Adrenal gland (tissue), 12 donors: Measurements from ENCODE around the gene UNC119B. TPM values are rescaled to one million over a fixed set of nuclear protein-coding genes. Genes with fewer than 3 reads are reported as not detected.
"Not testable (repeated sequence)": the region's sequence is repeated elsewhere in the genome, so short reads cannot be mapped to it uniquely, and the experiment has no call there.

ENCODE experiments used
- DNase-seq, 7 donors: peaks; one replicate each; pipeline ENCODE4 v3.0.0-alpha.2; 2019 to 2020
- H3K27ac ChIP-seq, 5 donors: fragments of 200-600 bp; sonication (generic) in 4 of 5; 1 replicate in 3 of 5; 2 replicates in 2 of 5; pipeline versions ENCODE4 v1.5.1 to v1.8.0; 2016 to 2020; ENCODE audit warnings: mild to moderate bottlenecking in 1 of 5
- H3K27me3 ChIP-seq: fragments of 200-600 bp; 2 replicates; pipeline ENCODE4 v1.8.0; 2021
- H3K36me3 ChIP-seq, 2 donors: fragments of 200-600 bp; replicated peaks in 1 of 2; 1 replicate in 1 of 2; 2 replicates in 1 of 2; pipeline versions ENCODE4 v1.5.1 to v1.8.0; 2018 to 2022
- H3K4me1 ChIP-seq, 2 donors: fragments of 200-600 bp; replicated peaks in 1 of 2; 1 replicate in 1 of 2; 2 replicates in 1 of 2; pipeline versions ENCODE4 v1.5.1 to v1.8.0; 2018 to 2021
- H3K4me3 ChIP-seq, 4 donors: fragments of 200-600 bp; sonication (generic) in 3 of 4; one replicate each; pipeline ENCODE4 v1.5.1; 2016 to 2018
- H3K9me3 ChIP-seq, 3 donors: fragments of 200-600 bp; sonication (generic) in 1 of 3; replicated peaks in 1 of 3; 1 replicate in 2 of 3; 2 replicates in 1 of 3; pipeline versions ENCODE4 v1.5.1 to v1.8.0; 2016 to 2021
- CTCF ChIP-seq, 6 experiments: fragments of 450-650 bp in 4 of 6; fragments of 200-600 bp in 2 of 6; sonication (generic) in 1 of 6; IDR thresholded peaks; 1 replicate in 5 of 6; 2 replicates in 1 of 6; pipeline versions ENCODE4 v1.5.1 to v1.8.0; 2016 to 2021; ENCODE audit warnings: antibody characterized with exemption in 6 of 6, mild to moderate bottlenecking in 2 of 6, moderate library complexity in 1 of 6
- POLR2A ChIP-seq, 2 donors: fragments of 450-650 bp; IDR thresholded peaks; one replicate each; pipeline ENCODE4 v1.6.1; 2017; ENCODE audit warnings: antibody characterized with exemption in 2 of 2, mild to moderate bottlenecking in 2 of 2, moderate library complexity in 1 of 2
- WGBS, 4 donors: extraction: QIAGEN DNeasy Blood & Tissue Kit in 2 of 4; methylation state at CpG; one replicate each; pipeline versions ENCODE4 v1.1.5 to v1.1.7; 2013 to 2017; 5-methylcytosine and 5-hydroxymethylcytosine counted together
- intact Hi-C, 2 donors: fragments of 100-400 bp; cut with DNase I; formaldehyde crosslinking; loops; one replicate each; pipeline versions ENCODE4 v1.14.1 to v1.15.0; 2022 to 2023
- polyA plus RNA-seq, 3 donors: library from polyadenylated mRNA; stranded (reverse); fragments of 200-250 nt in 2 of 3; fragments of 350-450 nt in 1 of 3; fragmentation: Illumina TruSeq in 1 of 3; extraction: RNeasy Lipid Tissue Mini Kit (QIAGEN cat#74804) in 1 of 3; gene quantifications; one replicate each; pipeline ENCODE4 v1.2.3, GENCODE V29; 2013 to 2014
- total RNA-seq, 9 donors: library from RNA; depleted of rRNA in 4 of 9; stranded (reverse); fragments of >200 nt in 4 of 9; fragments of 120-200 nt in 1 of 9; fragmentation: NEBNext Ultra II Directional in 1 of 9; extraction: Animal tissue kit (Norgen Biotek cat#: 25700) in 1 of 9; gene quantifications; one replicate each; pipeline versions ENCODE4 v1.1.0 to v1.2.4, GENCODE V29; 2013 to 2023
- donor health status: healthy with polysubstance abuse.
- donor health status: Bipolar disorder and iron deficiency.
- donor health status: DM: yes; HTN: yes; CAD: no.
- donor health status: DM: no; HTN: no; CAD: no.
- donor health status: DM: no; HTN: no; CAD: no.
- donor health status: DM: yes; HTN: yes; CAD: no.

Gene UNC119B
- total and polyA plus RNA-seq, 12 donors: 14.0 to 97.5 (median 50.0) TPM

GRCh38 chr12:120725151-120725658 lies 14.9 kb downstream of the UNC119B start:
- DNase-seq: no peak
- Histone ChIP-seq H3K27me3 (no peaks in the 10 kb centered on the region), H3K4me3 (peak overlapping the region in 2 of 4 donors; percentile 45 to 52), H3K4me1 (peaks cover 14 to 32% of the 10 kb centered on the region in 2 donors), H3K27ac (peak overlapping the region; percentile 53 to 80 (median 73)), H3K36me3 (peaks cover 0 to 62% of the 10 kb centered on the region in 2 donors), H3K9me3 (no peaks in the 10 kb centered on the region)
- intact Hi-C loops: no loop called here
- no peak for TF ChIP-seq CTCF (IDR thresholded peaks at IDR 0.05)
- TF ChIP-seq POLR2A (IDR thresholded peaks at IDR 0.05): no peak
- 17 to 28% (median 24%) methylated on average over 14 of the region's 14 CpGs for WGBS, 4 donors

GRCh38 chr12:120725659-120726509 lies 15.6 kb downstream of the UNC119B start, which contains the start of gene ACADS:
Gene ACADS, plus strand, starts transcription at chr12:120725826. Its CDS starts 60 bp downstream, at chr12:120725886.
- H3K36me3 ChIP-seq: peaks cover 0 to 60% of the 10 kb centered on the region in 2 donors
- H3K27me3 ChIP-seq: no peaks in the 10 kb centered on the region
- TF ChIP-seq POLR2A (IDR thresholded peaks at IDR 0.05): peak in 1 of 2 donors; percentile 76
- peak in 1 of 6 experiments; percentile 14 for TF ChIP-seq CTCF (IDR thresholded peaks at IDR 0.05)
- peak within 1 kb of the TSS; percentile 22 to 52 (median 38) for H3K4me3 ChIP-seq
- peaks cover 9 to 25% of the 10 kb centered on the region in 2 donors for H3K4me1 ChIP-seq
- peak within 1 kb of the TSS; percentile 53 to 80 (median 73) for H3K27ac ChIP-seq
- intact Hi-C loops: no loop called here
- peak; percentile 88 to 95 (median 93) for DNase-seq
- H3K9me3 ChIP-seq: no peaks in the 10 kb centered on the region
- 6 to 21% (median 12%) methylated on average over 20 to 66 of the region's 66 CpGs for WGBS, 4 donors

GRCh38 chr12:120726510-120726793 lies 16.2 kb downstream of the UNC119B start:
- 84 to 95% (median 87%) methylated on average over 8 to 9 of the region's 9 CpGs for WGBS, 4 donors
- H3K4me1 ChIP-seq: peaks cover 4 to 20% of the 10 kb centered on the region in 2 donors
- peaks cover 0 to 55% of the 10 kb centered on the region in 2 donors for H3K36me3 ChIP-seq
- no peaks in the 10 kb centered on the region for H3K27me3 ChIP-seq
- no peak for DNase-seq
- no peak for TF ChIP-seq CTCF (IDR thresholded peaks at IDR 0.05)
- no peak for TF ChIP-seq POLR2A (IDR thresholded peaks at IDR 0.05)
- peak overlapping the region in 3 of 5 donors; percentile 56 to 80 (median 73) for H3K27ac ChIP-seq
- intact Hi-C loops: no loop called here
- no peaks in the 10 kb centered on the region for H3K9me3 ChIP-seq
- peak overlapping the region in 2 of 4 donors; percentile 45 to 52 for H3K4me3 ChIP-seq

GRCh38 chr12:120726961-120727360 lies 16.7 kb downstream of the UNC119B start:
- Histone ChIP-seq H3K36me3 (peaks cover 0 to 50% of the 10 kb centered on the region in 2 donors), H3K4me1 (peaks cover 4 to 17% of the 10 kb centered on the region in 2 donors), H3K27me3 (no peaks in the 10 kb centered on the region), H3K4me3 (no peak overlapping the region), H3K27ac (no peak overlapping the region), H3K9me3 (no peaks in the 10 kb centered on the region)
- intact Hi-C loops: no loop called here
- no peak for DNase-seq
- WGBS, 4 donors: 96 to 98% (median 97%) methylated on average over 7 to 9 of the region's 9 CpGs
- TF ChIP-seq CTCF (IDR thresholded peaks at IDR 0.05) (no peak), POLR2A (IDR thresholded peaks at IDR 0.05) (no peak)

- DNase-seq, H3K27ac ChIP-seq, H3K27me3 ChIP-seq, H3K4me1 ChIP-seq, H3K4me3 ChIP-seq, H3K9me3 ChIP-seq, intact Hi-C loops: not testable (repeated sequence)
- 92 to 98% (median 96%) methylated on average over 5 to 35 of the region's 35 CpGs for WGBS, 4 donors
- H3K36me3 ChIP-seq: peaks cover 0 to 24% of the 10 kb centered on the region in 2 donors
Measured at GRCh38 chr12:120732198-120732597, 21.9 kb downstream of the UNC119B start.
